Peyer's patch (tissue), 4 donors: ENCODE data around the gene DPEP2NB. TPM values are rescaled to one million over a fixed set of nuclear protein-coding genes. Genes with fewer than 3 reads are reported as not detected.

Source experiments
- DNase-seq, 3 donors: peaks; one replicate each; pipeline ENCODE4 v3.0.0-alpha.2; 2017 to 2019
- H3K27ac ChIP-seq, 4 donors: fragments of 200-600 bp; sonication (generic); one replicate each; pipeline ENCODE4 v1.5.1; 2016 to 2019
- H3K27me3 ChIP-seq, 2 donors: fragments of 200-600 bp; sonication (generic); one replicate each; pipeline ENCODE4 v1.5.1; 2019
- H3K36me3 ChIP-seq, 3 donors: fragments of 200-600 bp; sonication (generic); one replicate each; pipeline ENCODE4 v1.5.1; 2016 to 2019
- H3K4me1 ChIP-seq, 4 donors: fragments of 200-600 bp; sonication (generic); one replicate each; pipeline ENCODE4 v1.5.1; 2016 to 2019
- H3K4me3 ChIP-seq, 4 donors: fragments of 200-600 bp; sonication (generic); 1 replicate in 3 of 4; 2 replicates in 1 of 4; pipeline ENCODE4 v1.5.1; 2016 to 2019; ENCODE audit warnings: mild to moderate bottlenecking in 1 of 4
- H3K9me3 ChIP-seq, 4 donors: fragments of 200-600 bp; sonication (generic); one replicate each; pipeline ENCODE4 v1.5.1; 2016 to 2019; ENCODE audit warnings: mild to moderate bottlenecking in 1 of 4
- POLR2A ChIP-seq, 2 donors: fragments of 450-650 bp; IDR thresholded peaks; one replicate each; pipeline ENCODE4 v1.5.1; 2017; ENCODE audit warnings: antibody characterized with exemption in 2 of 2, mild to moderate bottlenecking in 2 of 2, moderate library complexity in 2 of 2
- total RNA-seq, 4 donors: library from RNA; depleted of rRNA; stranded (reverse); fragments of >200 nt; gene quantifications; one replicate each; pipeline ENCODE4 v1.1.0, GENCODE V29; 2016
- TF ChIP-seq, protein P1 (sequence below), 6 experiments: fragments of 450-650 bp in 4 of 6; fragments of 200-600 bp in 2 of 6; sonication (generic) in 1 of 6; IDR thresholded peaks; one replicate each; pipeline ENCODE4 v1.5.1; 2017 to 2019; ENCODE audit warnings: antibody characterized with exemption in 6 of 6, mild to moderate bottlenecking in 3 of 6, moderate library complexity in 1 of 6

Gene DPEP2NB
- total RNA-seq, 4 donors from 2014 or later: not detected

DNA sequence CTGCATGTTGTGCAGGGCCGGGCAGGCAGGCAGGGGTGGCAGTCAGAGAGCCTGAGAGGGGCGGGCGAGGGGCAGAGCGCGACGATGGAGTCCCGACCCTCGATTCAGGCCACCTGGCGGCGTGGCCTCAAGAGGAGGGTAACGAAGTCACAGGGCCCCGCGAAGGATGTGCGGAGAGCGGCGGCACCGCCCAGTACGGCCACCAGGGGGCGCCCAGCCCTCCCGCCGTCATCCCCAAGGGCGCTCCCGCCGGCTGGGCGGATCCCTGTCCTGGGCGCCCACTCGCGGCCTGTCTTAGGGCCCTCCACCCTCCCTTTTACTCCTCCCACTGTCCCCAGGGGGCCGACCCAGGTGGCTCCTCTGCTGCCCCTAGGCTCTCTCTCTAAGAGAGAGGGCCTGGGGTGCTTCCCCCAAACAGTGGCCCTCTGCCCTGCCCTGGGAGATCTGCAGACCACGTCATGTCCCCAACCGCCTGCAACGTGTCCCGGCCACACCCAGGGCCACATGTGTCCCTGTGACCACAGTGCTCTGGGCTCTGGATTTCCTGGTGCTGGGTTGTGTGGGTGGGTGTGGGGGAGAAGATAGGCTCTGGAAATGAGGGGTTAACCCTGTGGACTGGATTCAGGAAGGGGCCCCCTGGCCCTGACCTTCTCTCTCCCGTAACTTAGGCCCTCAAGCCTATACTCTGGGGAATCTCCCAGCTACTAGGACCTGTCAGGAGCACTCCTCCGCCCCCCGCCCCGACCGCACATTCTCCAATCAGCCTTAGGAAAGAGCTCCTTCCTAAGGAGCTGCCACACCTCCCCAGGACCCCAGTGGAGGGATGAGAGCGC lies 22.3 kb downstream of the DPEP2NB start:
- Histone ChIP-seq H3K4me1 (peaks cover 3 to 19% (median 11%) of the 10 kb centered on the region in 4 donors), H3K4me3 (peak overlapping the region in 3 of 4 donors; percentile 13 to 51 (median 45)), H3K27me3 (no peaks in the 10 kb centered on the region), H3K27ac (peak overlapping the region; percentile 36 to 81 (median 72)), H3K9me3 (no peaks in the 10 kb centered on the region), H3K36me3 (no peaks in the 10 kb centered on the region)
- DNase-seq: peak; percentile 85 to 94 (median 86)
- TF ChIP-seq POLR2A (IDR thresholded peaks at IDR 0.05): peak in 1 of 2 donors; percentile 42
- TF ChIP-seq, protein P1, sequence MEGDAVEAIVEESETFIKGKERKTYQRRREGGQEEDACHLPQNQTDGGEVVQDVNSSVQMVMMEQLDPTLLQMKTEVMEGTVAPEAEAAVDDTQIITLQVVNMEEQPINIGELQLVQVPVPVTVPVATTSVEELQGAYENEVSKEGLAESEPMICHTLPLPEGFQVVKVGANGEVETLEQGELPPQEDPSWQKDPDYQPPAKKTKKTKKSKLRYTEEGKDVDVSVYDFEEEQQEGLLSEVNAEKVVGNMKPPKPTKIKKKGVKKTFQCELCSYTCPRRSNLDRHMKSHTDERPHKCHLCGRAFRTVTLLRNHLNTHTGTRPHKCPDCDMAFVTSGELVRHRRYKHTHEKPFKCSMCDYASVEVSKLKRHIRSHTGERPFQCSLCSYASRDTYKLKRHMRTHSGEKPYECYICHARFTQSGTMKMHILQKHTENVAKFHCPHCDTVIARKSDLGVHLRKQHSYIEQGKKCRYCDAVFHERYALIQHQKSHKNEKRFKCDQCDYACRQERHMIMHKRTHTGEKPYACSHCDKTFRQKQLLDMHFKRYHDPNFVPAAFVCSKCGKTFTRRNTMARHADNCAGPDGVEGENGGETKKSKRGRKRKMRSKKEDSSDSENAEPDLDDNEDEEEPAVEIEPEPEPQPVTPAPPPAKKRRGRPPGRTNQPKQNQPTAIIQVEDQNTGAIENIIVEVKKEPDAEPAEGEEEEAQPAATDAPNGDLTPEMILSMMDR (IDR thresholded peaks at IDR 0.05): peak; percentile 96 to 99 (median 98)

DNA sequence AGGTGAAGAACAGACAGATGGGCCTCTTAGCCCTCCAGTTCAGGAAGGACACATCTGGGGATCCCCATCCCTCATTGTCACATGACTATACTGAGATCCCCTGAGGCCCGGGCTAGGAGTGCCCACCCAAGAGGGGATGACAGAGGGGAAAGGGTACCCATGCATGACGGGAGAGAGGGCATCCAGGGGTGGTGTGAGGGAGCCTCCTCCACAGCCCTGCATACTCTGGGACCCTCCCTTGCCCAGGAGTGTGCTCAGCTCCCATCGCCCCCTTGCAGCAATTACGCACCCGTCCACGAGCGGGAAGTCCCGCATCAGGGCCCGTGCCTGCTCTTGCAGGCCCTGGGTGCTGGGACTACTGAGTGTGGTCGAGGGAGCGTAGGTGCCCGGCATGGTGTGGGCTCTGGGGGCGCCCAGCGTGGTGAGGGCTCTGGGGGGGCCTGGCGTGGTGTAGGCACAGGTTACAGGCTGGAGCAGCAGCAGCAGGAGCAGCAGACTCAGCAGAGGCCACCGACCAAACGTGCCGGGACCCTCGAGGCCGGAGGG lies 23.0 kb downstream of the DPEP2NB start:
- peak overlapping the region; percentile 36 to 81 (median 72) for H3K27ac ChIP-seq
- DNase-seq: no peak

DNA sequence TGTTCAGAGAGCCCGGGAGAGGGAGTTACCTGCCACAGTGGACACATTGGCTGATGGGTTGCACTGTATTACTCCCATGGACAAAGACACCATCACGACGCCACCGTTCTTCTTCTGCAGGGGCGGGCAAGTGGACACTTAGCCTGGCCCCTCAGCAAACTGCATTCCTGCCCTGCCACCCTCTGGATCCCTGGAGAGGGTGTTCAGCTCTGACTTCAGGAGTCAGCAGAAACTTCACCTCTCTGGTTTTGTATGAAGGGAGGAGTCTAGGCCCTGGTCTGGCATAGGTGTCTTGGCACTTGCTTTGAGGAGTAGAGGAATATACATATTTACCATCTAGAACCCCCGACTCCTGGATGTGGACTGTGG lies 25.7 kb downstream of the DPEP2NB start:
- Histone ChIP-seq H3K4me3 (no peak overlapping the region), H3K9me3 (no peaks in the 10 kb centered on the region), H3K27ac (no peak overlapping the region), H3K4me1 (peaks cover 3 to 12% (median 10%) of the 10 kb centered on the region in 4 donors), H3K36me3 (no peaks in the 10 kb centered on the region), H3K27me3 (no peaks in the 10 kb centered on the region)
- no peak for DNase-seq
- TF ChIP-seq, protein P1 (IDR thresholded peaks at IDR 0.05): no peak
- TF ChIP-seq POLR2A (IDR thresholded peaks at IDR 0.05): no peak

More for the DNA sequence above, 23.0 kb downstream of the DPEP2NB start:
- Histone ChIP-seq H3K27me3 (no peaks in the 10 kb centered on the region), H3K4me3 (peak overlapping the region in 2 of 4 donors; percentile 13 to 51), H3K9me3 (no peaks in the 10 kb centered on the region), H3K4me1 (peaks cover 3 to 19% (median 8%) of the 10 kb centered on the region in 4 donors), H3K36me3 (no peaks in the 10 kb centered on the region)
- TF ChIP-seq, protein P1 (IDR thresholded peaks at IDR 0.05): no peak
- no peak for TF ChIP-seq POLR2A (IDR thresholded peaks at IDR 0.05)

DNA sequence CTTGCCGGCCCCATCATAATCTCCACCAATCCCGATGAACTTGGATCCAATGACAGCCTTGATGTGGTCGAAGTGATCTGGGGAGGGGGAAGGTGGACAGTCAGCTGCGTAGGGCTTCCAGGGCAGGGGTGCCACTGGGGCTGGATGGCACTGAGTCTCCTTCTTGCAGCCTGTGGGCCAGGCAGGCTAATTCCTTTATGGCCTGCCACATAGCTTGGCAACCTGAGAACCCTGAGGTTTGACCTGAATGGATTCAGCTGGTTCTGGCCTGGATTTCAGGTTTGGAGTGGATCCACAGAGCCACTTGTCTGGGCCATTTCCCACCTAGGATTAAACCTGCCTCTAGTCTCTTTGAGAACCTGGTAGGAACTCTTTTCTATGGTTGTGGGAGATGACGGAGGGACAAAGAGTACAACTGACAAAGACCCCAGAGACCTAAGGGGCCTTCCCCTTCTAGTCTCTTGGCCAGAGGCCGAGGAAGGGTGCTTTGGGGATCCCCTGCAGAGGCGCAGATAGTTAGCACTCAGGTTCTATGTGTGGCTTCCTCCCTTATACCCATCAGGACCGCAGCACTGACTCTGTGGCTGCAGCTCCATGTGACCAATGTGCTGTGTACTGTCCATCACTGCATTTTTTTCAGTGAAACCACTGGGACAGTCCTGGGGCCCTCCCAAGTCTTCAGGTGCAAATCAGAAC lies 26.2 kb downstream of the DPEP2NB start:
- TF ChIP-seq, protein P1 (IDR thresholded peaks at IDR 0.05): no peak
- TF ChIP-seq POLR2A (IDR thresholded peaks at IDR 0.05): no peak
- H3K27ac ChIP-seq: no peak overlapping the region
- no peak overlapping the region for H3K4me3 ChIP-seq
- no peaks in the 10 kb centered on the region for H3K36me3 ChIP-seq
- H3K9me3 ChIP-seq: no peaks in the 10 kb centered on the region
- peaks cover 3 to 18% (median 10%) of the 10 kb centered on the region in 4 donors for H3K4me1 ChIP-seq
- H3K27me3 ChIP-seq: no peaks in the 10 kb centered on the region
- DNase-seq: no peak

DNA sequence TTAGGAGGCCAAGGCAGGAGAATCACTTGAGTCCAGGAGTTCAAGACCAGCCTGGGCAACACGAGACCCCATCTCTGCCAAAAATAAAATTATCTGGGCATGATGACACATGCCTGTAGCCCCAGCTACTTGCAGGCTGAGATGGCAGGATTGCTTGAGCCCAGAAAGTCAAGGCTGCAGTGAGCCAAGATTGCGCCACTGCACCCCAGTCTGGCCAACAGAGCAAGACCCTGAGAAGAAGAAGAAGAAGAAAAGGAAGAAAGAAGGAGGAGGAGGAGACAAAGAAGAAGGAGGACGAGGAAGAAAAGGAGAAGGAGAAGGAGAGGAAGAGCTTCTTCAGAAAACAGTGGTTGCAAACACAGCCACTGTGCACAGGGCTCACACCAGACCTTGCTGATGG lies 27.0 kb downstream of the DPEP2NB start:
- H3K4me1 ChIP-seq: peaks cover 1 to 22% (median 11%) of the 10 kb centered on the region in 4 donors
- no peak overlapping the region for H3K27ac ChIP-seq
- H3K27me3 ChIP-seq: no peaks in the 10 kb centered on the region
- no peak overlapping the region for H3K4me3 ChIP-seq
- no peaks in the 10 kb centered on the region for H3K36me3 ChIP-seq
- TF ChIP-seq POLR2A (IDR thresholded peaks at IDR 0.05): no peak
- DNase-seq: no peak
- no peaks in the 10 kb centered on the region for H3K9me3 ChIP-seq
